ENCODE data around the gene SAP30BP. TPM values are rescaled to one million over a fixed set of nuclear protein-coding genes. Genes with fewer than 3 reads are reported as not detected.
A peak's percentile ranks its signal among the peaks of the same experiment; 100 is the strongest.

The SAP30BP gene
- total RNA-seq, 2 donors from 2014 or later, result 96.5 to 113 TPM

DNA sequence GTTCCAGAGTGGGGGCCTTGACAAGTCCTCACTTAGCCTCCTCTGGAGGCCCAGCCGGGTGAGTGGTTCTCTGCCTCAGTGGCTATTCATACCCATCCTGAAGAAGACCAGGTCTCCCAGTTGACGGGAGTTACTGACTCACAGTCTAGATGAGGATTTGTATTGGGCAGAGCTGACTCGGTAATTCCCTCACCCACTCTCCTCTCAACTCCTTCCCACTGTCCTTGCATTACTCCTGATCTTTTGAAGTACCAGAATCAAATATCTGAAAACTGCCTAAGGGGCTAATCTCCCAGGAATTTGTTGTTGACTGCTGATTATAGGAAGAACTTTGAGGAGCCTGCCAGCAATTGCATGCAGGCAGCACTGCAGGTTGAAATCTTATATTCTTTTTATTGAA lies 14.2 kb downstream of the SAP30BP start:
- Mint-ChIP-seq H3K36me3 (ENCODE audit: low read depth) (peaks cover 40% of the 10 kb centered on the region), H3K27me3 (ENCODE audit: insufficient read depth) (no peaks in the 10 kb centered on the region), H3K9me3 (no peaks in the 10 kb centered on the region), H3K4me3 (no peak overlapping the region), H3K4me1 (no peaks in the 10 kb centered on the region), H3K27ac (peak overlapping the region; percentile 69)
- TF ChIP-seq, protein P1, sequence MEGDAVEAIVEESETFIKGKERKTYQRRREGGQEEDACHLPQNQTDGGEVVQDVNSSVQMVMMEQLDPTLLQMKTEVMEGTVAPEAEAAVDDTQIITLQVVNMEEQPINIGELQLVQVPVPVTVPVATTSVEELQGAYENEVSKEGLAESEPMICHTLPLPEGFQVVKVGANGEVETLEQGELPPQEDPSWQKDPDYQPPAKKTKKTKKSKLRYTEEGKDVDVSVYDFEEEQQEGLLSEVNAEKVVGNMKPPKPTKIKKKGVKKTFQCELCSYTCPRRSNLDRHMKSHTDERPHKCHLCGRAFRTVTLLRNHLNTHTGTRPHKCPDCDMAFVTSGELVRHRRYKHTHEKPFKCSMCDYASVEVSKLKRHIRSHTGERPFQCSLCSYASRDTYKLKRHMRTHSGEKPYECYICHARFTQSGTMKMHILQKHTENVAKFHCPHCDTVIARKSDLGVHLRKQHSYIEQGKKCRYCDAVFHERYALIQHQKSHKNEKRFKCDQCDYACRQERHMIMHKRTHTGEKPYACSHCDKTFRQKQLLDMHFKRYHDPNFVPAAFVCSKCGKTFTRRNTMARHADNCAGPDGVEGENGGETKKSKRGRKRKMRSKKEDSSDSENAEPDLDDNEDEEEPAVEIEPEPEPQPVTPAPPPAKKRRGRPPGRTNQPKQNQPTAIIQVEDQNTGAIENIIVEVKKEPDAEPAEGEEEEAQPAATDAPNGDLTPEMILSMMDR (conservative IDR thresholded peaks at IDR 0.05), result no peak
- Histone ChIP-seq H3K4me1 (ENCODE audit: control insufficient read depth, insufficient read depth, low read length) (no peaks in the 10 kb centered on the region), H3K4me3 (ENCODE audit: low read length) (no peak overlapping the region), H3K9ac (ENCODE audit: extremely low read depth, low read length, poor library complexity, severe bottlenecking) (no peak overlapping the region), H3K27ac (ENCODE audit: low read depth, low read length) (no peak overlapping the region), H3K9me3 (ENCODE audit: control insufficient read depth, low read length) (no peaks in the 10 kb centered on the region), H3K36me3 (ENCODE audit: control insufficient read depth, insufficient read depth, low read length) (peaks cover 60% of the 10 kb centered on the region), H3K27me3 (ENCODE audit: control insufficient read depth, insufficient read depth, low read length, poor library complexity, severe bottlenecking) (no peaks in the 10 kb centered on the region)
- DNase-seq, result no peak
- 93% methylated on average over 3 of the region's 3 CpGs for WGBS, 2 experiments (ENCODE audit: insufficient coverage in 1 of 2, insufficient read length in 1 of 2)

DNA sequence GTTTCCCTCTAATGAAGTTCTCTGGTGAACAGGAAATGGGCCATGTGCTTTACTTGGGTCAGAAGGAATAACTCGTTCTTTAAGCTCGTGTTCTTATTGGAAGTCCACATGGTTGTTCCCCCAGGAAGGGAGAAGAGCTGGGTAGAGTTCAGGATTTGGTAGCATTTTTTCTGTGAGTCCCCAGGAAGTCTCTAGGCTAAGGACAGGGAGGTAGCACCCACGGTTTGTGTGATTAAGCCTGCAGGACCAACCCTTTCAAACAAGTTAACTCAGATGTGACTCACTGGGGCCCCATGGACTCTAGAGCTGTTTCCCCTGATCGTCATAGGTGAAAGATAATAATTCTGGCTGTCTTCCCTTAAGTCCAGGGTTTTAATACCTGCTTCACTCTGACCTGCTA lies 16.4 kb downstream of the SAP30BP start:
- no peak for DNase-seq
- Histone ChIP-seq H3K36me3 (ENCODE audit: control insufficient read depth, insufficient read depth, low read length) (peaks cover 50% of the 10 kb centered on the region), H3K27me3 (ENCODE audit: control insufficient read depth, insufficient read depth, low read length, poor library complexity, severe bottlenecking) (no peaks in the 10 kb centered on the region), H3K4me1 (ENCODE audit: control insufficient read depth, insufficient read depth, low read length) (no peaks in the 10 kb centered on the region), H3K9me3 (ENCODE audit: control insufficient read depth, low read length) (no peaks in the 10 kb centered on the region), H3K4me3 (ENCODE audit: low read length) (no peak overlapping the region), H3K9ac (ENCODE audit: extremely low read depth, low read length, poor library complexity, severe bottlenecking) (no peak overlapping the region), H3K27ac (ENCODE audit: low read depth, low read length) (no peak overlapping the region)
- H3K27me3 Mint-ChIP-seq (ENCODE audit: insufficient read depth), result no peaks in the 10 kb centered on the region
- H3K36me3 Mint-ChIP-seq (ENCODE audit: low read depth), result peaks cover 41% of the 10 kb centered on the region
- H3K9me3 Mint-ChIP-seq, result no peaks in the 10 kb centered on the region
- TF ChIP-seq, protein P1 (conservative IDR thresholded peaks at IDR 0.05), result no peak
- peaks cover 3% of the 10 kb centered on the region for H3K4me1 Mint-ChIP-seq
- WGBS, 2 experiments (ENCODE audit: insufficient coverage in 1 of 2, insufficient read length in 1 of 2), result 91 to 93% methylated on average over 4 of the region's 4 CpGs
- no peak overlapping the region for H3K27ac Mint-ChIP-seq
- no peak overlapping the region for H3K4me3 Mint-ChIP-seq

DNA sequence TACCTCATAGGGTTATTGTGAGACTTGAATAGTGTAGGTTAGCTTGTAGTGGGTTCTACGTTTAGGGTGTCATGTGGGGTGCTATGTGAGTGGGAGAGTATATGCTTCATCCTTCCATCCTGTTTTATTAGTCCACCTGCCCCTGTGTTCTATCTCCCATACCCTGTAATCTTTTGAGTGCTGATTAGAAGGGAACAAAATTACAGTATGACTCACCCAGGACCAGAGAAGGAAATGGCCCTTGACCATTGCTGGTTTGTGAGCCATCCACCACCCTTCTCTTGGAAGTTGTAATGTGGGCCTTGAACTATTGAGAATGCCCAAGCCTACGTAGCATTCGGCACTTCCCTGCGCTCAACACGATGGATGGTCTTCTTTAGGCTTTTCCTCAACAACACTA lies 17.1 kb downstream of the SAP30BP start:
- no peak overlapping the region for H3K27ac Mint-ChIP-seq
- no peaks in the 10 kb centered on the region for H3K4me1 ChIP-seq (ENCODE audit: control insufficient read depth, insufficient read depth, low read length)

More for the DNA sequence above, 17.1 kb downstream of the SAP30BP start:
- Histone ChIP-seq H3K9me3 (ENCODE audit: control insufficient read depth, low read length) (no peaks in the 10 kb centered on the region), H3K9ac (ENCODE audit: extremely low read depth, low read length, poor library complexity, severe bottlenecking) (no peak overlapping the region), H3K36me3 (ENCODE audit: control insufficient read depth, insufficient read depth, low read length) (peaks cover 44% of the 10 kb centered on the region), H3K27ac (ENCODE audit: low read depth, low read length) (no peak overlapping the region), H3K4me3 (ENCODE audit: low read length) (no peak overlapping the region), H3K27me3 (ENCODE audit: control insufficient read depth, insufficient read depth, low read length, poor library complexity, severe bottlenecking) (no peaks in the 10 kb centered on the region)
- Mint-ChIP-seq H3K27me3 (ENCODE audit: insufficient read depth) (no peaks in the 10 kb centered on the region), H3K4me1 (peaks cover 3% of the 10 kb centered on the region), H3K9me3 (no peaks in the 10 kb centered on the region), H3K36me3 (ENCODE audit: low read depth) (peaks cover 37% of the 10 kb centered on the region), H3K4me3 (no peak overlapping the region)
- no peak for DNase-seq
- TF ChIP-seq, protein P1 (conservative IDR thresholded peaks at IDR 0.05), result no peak
- 100% methylated on average over 4 of the region's 5 CpGs for WGBS, 2 experiments (ENCODE audit: insufficient coverage in 1 of 2, insufficient read length in 1 of 2)
